ENCODE measurements around the gene SLC9A3.

GRCh38 chr5:545641-546375, 21.6 kb upstream of the SLC9A3 start:
- TF ChIP-seq CTCF (IDR thresholded peaks at IDR 0.05; ENCODE audit: borderline replicate concordance, extremely low read depth, low read length, poor library complexity, severe bottlenecking) (no peak), EZH2 (IDR thresholded peaks at IDR 0.05; ENCODE audit: borderline replicate concordance, low read depth, low read length, severe bottlenecking) (no peak)

All from DND-41 (cell line).